GM12864 (cell line): ENCODE results near the gene CCR9.

Experiments used
- DNase-seq: peaks from one replicate; pipeline ENCODE4 v3.0.0-alpha.2; 2011; ENCODE audit warnings: low read depth
- H3K4me3 ChIP-seq: 2 replicates; pipeline ENCODE4 v1.5.1; 2011; ENCODE audit warnings: mild to moderate bottlenecking, low read depth, low read length, control low read depth
- TF ChIP-seq, protein P1 (sequence below): IDR thresholded peaks from 2 replicates; pipeline ENCODE4 v1.5.1; 2011; ENCODE audit warnings: low read depth, mild to moderate bottlenecking, moderate library complexity, low read length, control low read depth, inconsistent platforms; ENCODE audit errors: missing control alignments

The CCR9 gene

DNA sequence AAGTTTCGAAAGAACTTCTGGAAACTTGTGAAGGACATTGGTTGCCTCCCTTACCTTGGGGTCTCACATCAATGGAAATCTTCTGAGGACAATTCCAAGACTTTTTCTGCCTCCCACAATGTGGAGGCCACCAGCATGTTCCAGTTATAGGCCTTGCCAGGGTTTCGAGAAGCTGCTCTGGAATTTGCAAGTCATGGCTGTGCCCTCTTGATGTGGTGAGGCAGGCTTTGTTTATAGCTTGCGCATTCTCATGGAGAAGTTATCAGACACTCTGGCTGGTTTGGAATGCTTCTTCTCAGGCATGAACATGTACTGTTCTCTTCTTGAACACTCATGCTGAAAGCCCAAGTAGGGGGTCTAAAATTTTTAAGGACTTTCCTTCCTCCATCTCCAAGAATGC, 61.0 kb downstream of the CCR9 start:
- no peak overlapping the region for H3K4me3 ChIP-seq
- DNase-seq, result no peak
- TF ChIP-seq, protein P1, sequence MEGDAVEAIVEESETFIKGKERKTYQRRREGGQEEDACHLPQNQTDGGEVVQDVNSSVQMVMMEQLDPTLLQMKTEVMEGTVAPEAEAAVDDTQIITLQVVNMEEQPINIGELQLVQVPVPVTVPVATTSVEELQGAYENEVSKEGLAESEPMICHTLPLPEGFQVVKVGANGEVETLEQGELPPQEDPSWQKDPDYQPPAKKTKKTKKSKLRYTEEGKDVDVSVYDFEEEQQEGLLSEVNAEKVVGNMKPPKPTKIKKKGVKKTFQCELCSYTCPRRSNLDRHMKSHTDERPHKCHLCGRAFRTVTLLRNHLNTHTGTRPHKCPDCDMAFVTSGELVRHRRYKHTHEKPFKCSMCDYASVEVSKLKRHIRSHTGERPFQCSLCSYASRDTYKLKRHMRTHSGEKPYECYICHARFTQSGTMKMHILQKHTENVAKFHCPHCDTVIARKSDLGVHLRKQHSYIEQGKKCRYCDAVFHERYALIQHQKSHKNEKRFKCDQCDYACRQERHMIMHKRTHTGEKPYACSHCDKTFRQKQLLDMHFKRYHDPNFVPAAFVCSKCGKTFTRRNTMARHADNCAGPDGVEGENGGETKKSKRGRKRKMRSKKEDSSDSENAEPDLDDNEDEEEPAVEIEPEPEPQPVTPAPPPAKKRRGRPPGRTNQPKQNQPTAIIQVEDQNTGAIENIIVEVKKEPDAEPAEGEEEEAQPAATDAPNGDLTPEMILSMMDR, result no peak

DNA sequence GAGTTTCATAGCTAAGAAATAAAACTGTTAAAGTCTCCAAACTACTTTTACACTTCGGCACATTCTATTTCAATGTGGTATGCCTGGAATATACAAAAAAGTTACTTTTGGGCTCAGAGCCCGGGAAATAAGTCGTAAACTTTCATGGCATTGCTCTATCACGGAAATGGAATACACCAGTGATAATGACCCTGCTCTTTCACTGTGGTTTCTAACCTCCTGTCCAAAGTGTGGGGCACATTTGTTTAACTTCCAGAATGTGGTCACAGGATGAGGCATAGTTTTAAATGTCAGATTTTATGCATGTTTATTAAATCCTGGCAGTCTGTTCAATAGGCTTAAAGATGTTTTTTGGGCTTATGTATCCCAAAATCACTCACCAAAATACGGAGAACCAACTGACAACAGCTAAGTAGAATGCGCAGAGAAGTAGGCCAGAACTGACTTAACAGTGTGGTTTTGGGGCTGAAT, 62.0 kb downstream of the CCR9 start:
- TF ChIP-seq, protein P1, result no peak
- no peak for DNase-seq
- no peak overlapping the region for H3K4me3 ChIP-seq

DNA sequence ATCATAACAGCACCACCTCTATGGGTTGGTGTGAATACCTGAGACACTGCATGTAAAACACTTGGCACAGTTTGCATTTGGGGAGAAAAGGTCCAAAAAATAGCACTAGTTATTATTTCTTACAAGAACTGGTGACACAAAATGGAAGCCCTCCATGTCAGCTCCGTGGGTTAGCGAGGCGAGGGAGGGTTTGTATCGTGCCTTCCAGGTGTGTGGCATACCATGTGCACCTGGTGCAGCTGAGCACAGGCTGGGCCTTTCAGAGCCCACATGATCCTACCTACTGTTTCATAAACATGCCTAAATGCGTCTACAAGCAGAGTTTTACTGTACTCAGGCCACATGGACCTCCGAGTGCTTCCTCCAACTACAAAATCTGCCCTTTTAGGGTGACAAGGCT, 62.5 kb downstream of the CCR9 start:
- TF ChIP-seq, protein P1, result no peak
- DNase-seq, result no peak
- no peak overlapping the region for H3K4me3 ChIP-seq

DNA sequence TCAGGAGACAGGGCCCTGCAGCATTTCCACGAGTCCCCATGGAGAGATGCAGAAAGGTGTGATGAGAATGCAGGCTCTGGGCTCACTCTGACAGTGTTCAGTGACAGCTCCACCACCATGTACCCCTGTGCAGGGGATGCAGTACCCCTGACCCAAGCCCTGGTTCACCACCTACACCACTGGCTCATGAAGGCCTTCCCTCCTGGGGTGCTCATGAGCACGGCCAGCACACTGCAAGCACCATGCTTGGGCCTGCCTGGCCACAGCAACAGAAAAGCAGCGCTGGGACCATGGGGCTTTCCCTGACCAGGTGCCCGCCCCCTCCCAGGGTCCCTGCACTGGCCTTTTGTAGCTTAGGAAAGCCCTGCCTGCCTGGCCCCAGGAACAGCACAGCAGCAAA, 63.1 kb downstream of the CCR9 start:
- H3K4me3 ChIP-seq, result no peak overlapping the region
- no peak for DNase-seq
- TF ChIP-seq, protein P1, result no peak

DNA sequence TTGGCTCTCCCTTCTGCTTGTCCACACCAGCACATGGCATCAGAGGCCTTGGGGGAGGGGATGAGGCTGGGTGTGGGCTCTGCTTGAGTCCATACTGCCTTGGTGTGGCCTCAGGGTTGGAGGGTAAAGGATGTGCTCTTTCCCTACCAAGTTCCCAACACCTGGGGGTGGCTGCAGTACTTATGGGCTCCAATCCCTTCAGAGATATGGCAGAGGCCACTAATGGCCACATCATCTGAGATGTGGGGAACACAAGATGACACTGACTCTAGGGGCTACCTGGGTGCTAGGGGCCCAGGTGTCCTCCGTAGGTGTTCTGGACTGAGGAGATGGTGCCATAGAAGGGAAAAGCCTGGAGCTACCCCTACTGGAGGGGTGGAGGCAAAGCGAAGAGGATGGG, 63.8 kb downstream of the CCR9 start:
- no peak for DNase-seq
- TF ChIP-seq, protein P1, result no peak
- H3K4me3 ChIP-seq, result no peak overlapping the region

DNA sequence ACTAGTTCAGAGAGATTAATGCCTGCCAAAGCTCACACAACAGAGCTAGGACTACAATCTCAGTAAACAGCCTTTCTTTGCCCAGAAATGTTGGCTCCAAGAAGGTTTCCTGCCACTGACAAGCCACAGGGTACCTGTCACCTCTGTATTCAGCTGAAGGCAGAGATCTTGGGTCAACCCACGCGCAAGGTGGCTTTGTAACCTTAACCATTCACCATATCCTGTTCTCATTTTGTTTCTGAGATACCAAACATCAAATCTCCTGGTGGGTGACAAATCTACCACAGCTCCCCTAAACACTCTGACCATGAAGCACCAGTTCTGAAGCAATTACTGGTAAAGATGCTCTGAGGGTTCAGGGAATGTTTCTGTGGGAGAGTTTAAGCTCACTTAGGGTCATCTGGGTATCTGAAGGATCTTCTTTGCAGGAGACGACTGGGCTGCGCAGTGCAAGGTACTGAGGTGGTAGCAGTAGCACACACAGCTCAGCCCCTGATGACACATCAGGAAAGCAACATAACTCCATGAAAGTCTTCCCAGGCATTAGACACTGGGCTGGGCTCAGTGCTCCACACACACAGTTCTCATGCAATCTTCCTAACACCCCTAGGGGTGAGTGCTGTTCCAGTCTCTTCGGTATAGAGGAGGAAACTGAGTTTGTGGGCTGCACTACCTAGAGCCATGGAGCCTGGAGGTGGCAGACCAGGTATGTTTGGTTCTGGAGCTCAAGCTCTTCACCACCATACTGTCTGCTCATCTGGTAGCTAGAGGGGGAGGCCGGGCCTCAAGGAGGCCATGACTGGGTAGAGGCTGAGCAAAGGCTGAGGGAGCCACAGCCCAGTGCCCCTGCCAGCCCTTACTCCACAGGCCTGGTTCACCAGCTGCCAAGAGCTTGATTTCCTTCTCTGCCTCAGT, 64.6 kb downstream of the CCR9 start:
- TF ChIP-seq, protein P1, result no peak
- no peak overlapping the region for H3K4me3 ChIP-seq
- no peak for DNase-seq

DNA sequence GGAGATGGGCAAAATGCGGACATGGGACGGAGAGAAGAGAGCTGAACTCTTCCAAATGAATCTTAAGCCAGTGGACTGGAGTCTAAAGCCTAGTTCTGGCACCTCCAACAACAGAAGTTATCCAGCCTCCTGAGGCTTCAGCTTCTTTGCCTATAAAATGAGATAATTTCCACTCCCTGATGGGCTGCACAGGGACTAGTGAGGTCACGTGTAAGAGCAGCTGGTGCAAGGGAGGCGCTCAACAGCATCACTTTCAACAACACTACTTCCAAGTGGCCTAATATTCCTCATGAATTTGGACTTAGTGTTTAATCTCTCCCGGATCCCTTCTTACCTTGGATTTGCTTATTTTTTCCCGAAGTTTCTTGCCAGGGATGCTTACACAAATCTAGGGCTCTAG, 65.6 kb downstream of the CCR9 start:
- no peak for DNase-seq
- no peak overlapping the region for H3K4me3 ChIP-seq
- TF ChIP-seq, protein P1, result no peak
